Naive B cell (primary cell): ENCODE measurements around the gene GORASP1. TPM values are rescaled to one million over a fixed set of nuclear protein-coding genes. Genes with fewer than 3 reads are reported as not detected.

Experiments
- ATAC-seq, 2 donors: fragments of 150-1000 bp; cut with Tn5 transposase; 2 replicates each; pipeline ENCODE4 v1.10.0; 2021; ENCODE audit warnings: low read depth in 2 of 2, mild to moderate bottlenecking in 2 of 2, moderate library complexity in 2 of 2
- DNase-seq: peaks from one replicate; pipeline ENCODE4 v3.0.0; 2022
- H3K27ac Mint-ChIP-seq, 6 donors: one replicate each; pipeline ENCODE4 v1.8.0; 2020 to 2022; ENCODE audit warnings: mild to moderate bottlenecking in 6 of 6, mixed read lengths in 6 of 6, moderate library complexity in 5 of 6, inconsistent platforms in 2 of 6
- H3K27me3 Mint-ChIP-seq, 3 donors: one replicate each; pipeline ENCODE4 v1.8.0; 2021 to 2022; ENCODE audit warnings: mixed read lengths in 3 of 3, mild to moderate bottlenecking in 1 of 3
- H3K36me3 Mint-ChIP-seq, 2 donors: one replicate each; pipeline ENCODE4 v1.8.0; 2020 to 2022; ENCODE audit warnings: mixed read lengths in 2 of 2, inconsistent platforms in 1 of 2, mild to moderate bottlenecking in 1 of 2
- H3K4me1 Mint-ChIP-seq, 3 donors: one replicate each; pipeline ENCODE4 v1.8.0; 2020 to 2022; ENCODE audit warnings: mixed read lengths in 3 of 3, inconsistent platforms in 1 of 3, mild to moderate bottlenecking in 1 of 3, moderate library complexity in 1 of 3
- H3K4me3 Mint-ChIP-seq, 8 donors: one replicate each; pipeline ENCODE4 v1.8.0; 2020 to 2022; ENCODE audit warnings: mild to moderate bottlenecking in 8 of 8, mixed read lengths in 8 of 8, moderate library complexity in 8 of 8, inconsistent platforms in 2 of 8
- H3K9me3 Mint-ChIP-seq, 7 donors: one replicate each; pipeline ENCODE4 v1.8.0; 2020 to 2022; ENCODE audit warnings: mixed read lengths in 7 of 7, mild to moderate bottlenecking in 5 of 7, inconsistent platforms in 2 of 7, moderate library complexity in 1 of 7
- polyA plus RNA-seq, 6 donors: library from polyadenylated mRNA; unstranded; fragments of 300-500 nt; fragmentation: Illumina TruSeq; gene quantifications; one replicate each; pipeline ENCODE4 v1.2.3, GENCODE V29; 2021; ENCODE audit warnings: low read depth in 6 of 6

GORASP1 gene
- 10 to 100 TPM; 19.7 to 36.7 (median 27.2) TPM for polyA plus RNA-seq

DNA sequence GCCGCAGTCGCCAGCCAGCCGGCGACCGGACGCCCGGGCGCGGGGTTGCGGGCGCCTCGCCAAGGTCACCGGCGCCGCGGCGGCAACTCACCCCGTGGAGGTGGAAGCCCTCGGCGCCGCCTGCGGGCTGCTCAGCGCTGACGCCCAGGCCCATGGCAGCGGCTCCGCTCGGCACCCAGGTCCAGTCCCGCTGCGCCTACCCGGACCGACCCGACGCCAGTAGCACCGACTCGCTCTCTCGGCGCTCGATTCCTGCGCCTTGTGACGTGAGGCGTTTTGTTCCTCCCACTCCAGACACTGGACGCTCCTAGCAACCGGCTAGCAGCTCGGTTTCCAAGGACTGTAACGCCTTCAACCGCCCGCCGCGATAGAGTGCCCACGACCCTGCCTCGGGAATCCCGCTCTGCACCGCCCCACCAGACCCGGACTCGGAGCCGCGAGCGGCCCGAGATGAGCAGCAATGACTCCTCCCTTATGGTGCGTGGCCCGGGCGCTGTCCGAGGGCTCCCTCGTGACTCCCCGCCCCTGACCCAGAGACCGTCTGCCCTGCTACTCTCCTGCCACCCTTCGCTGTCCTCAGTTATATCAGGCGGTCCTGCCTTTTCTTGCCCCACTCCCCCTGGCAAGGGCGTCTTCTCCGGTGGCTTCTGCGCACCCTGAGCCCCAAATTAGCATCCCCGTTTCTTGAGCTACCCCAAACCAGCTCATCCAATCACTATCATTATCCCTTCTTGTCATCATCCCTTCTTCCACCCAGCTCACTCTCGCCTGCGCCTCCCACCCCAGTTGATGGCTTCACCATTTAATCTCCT, at the start of gene GORASP1, which contains the start of gene TTC21A:
TSS of gene GORASP1 (minus strand) at position 240 of the 812 bp plus-strand sequence. CDS start at position 154, 86 bp downstream.
TSS of gene TTC21A (plus strand) at position 293 of the 812 bp plus-strand sequence. CDS start at position 451, 158 bp downstream.
- H3K36me3 Mint-ChIP-seq = peaks cover 9 to 21% of the 10 kb centered on the region in 2 donors
- peak within 1 kb of the TSS; percentile 94 to 99 (median 98) for H3K27ac Mint-ChIP-seq
- peak; percentile 64 for DNase-seq
- ATAC-seq = peak; percentile 39 to 51
- no peaks in the 10 kb centered on the region for H3K9me3 Mint-ChIP-seq
- no peaks in the 10 kb centered on the region for H3K27me3 Mint-ChIP-seq
- peaks cover 55 to 70% (median 67%) of the 10 kb centered on the region in 3 donors for H3K4me1 Mint-ChIP-seq
- peak within 1 kb of the TSS; percentile 93 to 99 (median 98) for H3K4me3 Mint-ChIP-seq

DNA sequence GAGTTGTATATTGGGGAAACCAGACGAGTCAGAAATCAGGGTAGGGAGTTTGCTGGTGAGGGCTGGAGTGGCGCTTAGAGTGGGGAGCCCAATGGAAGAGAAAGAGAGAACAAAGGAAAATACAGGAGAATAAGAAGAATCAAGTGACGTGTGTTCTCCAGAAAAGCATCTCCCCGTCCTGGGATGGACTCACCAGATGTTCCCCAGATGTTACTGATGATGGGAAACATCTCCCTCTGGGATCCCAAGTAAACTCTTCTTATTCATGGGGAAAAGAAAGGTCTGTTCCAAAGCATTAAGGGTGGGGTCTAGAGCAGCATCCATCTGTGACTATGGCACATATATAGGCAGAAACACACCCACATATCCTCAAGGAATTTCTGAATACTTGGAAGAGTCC, 49.0 kb upstream of the GORASP1 start:
- H3K4me3 Mint-ChIP-seq = no peak overlapping the region
- H3K9me3 Mint-ChIP-seq = no peaks in the 10 kb centered on the region
- no peaks in the 10 kb centered on the region for H3K27me3 Mint-ChIP-seq
- H3K27ac Mint-ChIP-seq = peak overlapping the region in 4 of 6 donors; percentile 32 to 82 (median 56)
- H3K36me3 Mint-ChIP-seq = no peaks in the 10 kb centered on the region
- no peak for DNase-seq
- no peak for ATAC-seq
- peaks cover 14 to 21% (median 21%) of the 10 kb centered on the region in 3 donors for H3K4me1 Mint-ChIP-seq

DNA sequence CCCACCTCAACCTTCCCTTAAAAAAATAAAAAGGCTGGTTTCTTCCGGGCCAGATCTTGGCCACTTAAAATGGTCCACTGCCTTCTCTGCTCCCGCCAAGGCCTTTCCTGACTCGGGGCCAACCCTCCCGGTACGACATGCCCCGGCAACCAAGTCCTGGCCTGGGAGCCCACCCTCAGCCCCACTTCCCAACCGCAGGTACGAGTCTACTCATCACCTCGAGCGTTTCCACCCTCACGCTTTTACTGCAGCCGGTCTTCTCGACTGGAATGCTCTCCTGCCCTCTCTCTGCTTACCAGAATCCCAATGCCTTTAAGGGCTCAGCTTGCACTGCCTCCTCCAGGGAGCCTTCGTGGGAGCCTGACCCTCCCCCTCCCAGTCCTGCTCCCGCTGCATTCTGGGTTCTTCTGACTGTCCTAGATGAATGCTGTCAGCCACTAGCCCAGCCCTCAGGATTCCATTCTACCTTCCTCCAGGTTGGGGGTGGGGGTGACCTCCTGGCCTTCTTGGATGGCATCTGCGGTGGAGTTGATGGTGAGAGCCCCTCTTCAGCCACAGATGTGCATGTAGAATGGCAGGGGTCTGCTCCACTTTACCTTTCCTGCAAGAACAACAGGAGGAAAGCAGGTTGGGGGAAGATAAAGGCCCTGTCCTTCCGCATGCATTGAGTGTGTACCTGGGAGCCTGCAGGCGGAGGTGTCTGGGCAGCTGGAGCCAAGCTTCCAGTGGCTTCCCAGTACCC, 47.0 kb upstream of the GORASP1 start:
- no peaks in the 10 kb centered on the region for H3K36me3 Mint-ChIP-seq
- peak overlapping the region; percentile 94 to 99 (median 98) for H3K27ac Mint-ChIP-seq
- H3K4me3 Mint-ChIP-seq = peak overlapping the region; percentile 72 to 96 (median 84)
- DNase-seq (no peak), ATAC-seq (no peak)
- H3K9me3 Mint-ChIP-seq = no peaks in the 10 kb centered on the region
- no peaks in the 10 kb centered on the region for H3K27me3 Mint-ChIP-seq
- H3K4me1 Mint-ChIP-seq = peaks cover 34 to 41% (median 40%) of the 10 kb centered on the region in 3 donors

DNA sequence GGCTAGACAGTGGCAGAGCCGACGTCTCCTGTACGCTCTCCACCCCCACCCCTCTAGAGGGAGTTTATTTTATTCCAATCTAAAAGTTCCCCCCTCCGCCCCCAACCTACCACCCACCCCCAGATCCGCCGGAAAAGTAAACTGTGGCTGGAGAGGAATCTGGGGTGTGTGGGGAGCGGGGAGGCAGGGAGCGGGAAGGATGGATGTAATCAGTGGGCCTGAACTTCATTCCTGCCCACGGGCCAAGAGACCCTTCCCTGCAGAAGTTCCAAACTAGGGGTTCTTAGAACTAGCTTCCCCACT, 46.5 kb upstream of the GORASP1 start:
- no peak for ATAC-seq
- no peaks in the 10 kb centered on the region for H3K27me3 Mint-ChIP-seq
- peak overlapping the region; percentile 84 to 99 (median 96) for H3K27ac Mint-ChIP-seq
- DNase-seq = no peak
- peak overlapping the region; percentile 72 to 96 (median 84) for H3K4me3 Mint-ChIP-seq
- peaks cover 39 to 46% (median 46%) of the 10 kb centered on the region in 3 donors for H3K4me1 Mint-ChIP-seq
- no peaks in the 10 kb centered on the region for H3K36me3 Mint-ChIP-seq
- H3K9me3 Mint-ChIP-seq = no peaks in the 10 kb centered on the region

DNA sequence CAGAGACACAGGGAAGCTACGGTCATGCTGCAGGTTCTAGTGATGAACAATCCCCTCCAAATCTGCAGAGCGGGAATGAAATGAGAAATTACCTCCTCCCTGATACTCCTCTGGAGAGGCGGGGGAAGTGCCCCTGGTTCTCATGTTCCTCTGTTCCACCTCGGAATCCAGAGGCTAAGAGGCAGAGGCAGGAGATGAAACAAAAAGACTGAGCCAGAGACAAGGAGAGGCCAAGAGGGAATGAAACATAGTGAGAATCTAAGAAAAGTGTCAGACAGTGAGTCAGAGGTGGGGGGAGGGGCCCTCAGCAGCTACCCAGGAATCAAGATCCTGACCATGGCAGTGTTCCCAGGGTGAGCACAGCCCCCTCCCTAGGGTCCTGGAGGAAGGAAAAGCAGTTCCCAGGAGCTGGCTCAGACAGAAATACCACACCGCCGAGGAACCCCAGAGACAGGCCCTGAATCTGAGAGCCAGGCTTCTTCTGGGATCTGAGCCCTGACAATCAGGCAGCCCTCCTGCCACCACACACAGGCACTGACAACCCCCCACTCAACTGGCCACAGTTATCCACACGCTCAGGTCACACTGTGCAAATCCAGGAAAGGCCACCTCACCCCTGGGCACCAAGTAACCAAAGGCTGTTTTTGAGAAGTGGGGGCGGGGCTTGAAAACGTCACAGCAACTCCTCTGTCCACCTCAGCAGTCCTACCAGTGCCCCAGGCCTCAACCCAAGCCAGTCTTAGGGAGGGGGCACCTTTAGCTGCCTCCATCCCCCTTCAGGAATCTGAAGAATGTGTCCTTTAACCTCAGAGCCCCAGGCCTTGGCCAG, 43.6 kb upstream of the GORASP1 start:
- Mint-ChIP-seq H3K4me3 (peak overlapping the region; percentile 91 to 100 (median 98)), H3K27ac (peak overlapping the region; percentile 98 to 100 (median 100)), H3K4me1 (peaks cover 68 to 75% (median 71%) of the 10 kb centered on the region in 3 donors), H3K9me3 (no peaks in the 10 kb centered on the region), H3K36me3 (peaks cover 0 to under 1% of the 10 kb centered on the region in 2 donors), H3K27me3 (no peaks in the 10 kb centered on the region)
- DNase-seq (no peak), ATAC-seq (no peak)

DNA sequence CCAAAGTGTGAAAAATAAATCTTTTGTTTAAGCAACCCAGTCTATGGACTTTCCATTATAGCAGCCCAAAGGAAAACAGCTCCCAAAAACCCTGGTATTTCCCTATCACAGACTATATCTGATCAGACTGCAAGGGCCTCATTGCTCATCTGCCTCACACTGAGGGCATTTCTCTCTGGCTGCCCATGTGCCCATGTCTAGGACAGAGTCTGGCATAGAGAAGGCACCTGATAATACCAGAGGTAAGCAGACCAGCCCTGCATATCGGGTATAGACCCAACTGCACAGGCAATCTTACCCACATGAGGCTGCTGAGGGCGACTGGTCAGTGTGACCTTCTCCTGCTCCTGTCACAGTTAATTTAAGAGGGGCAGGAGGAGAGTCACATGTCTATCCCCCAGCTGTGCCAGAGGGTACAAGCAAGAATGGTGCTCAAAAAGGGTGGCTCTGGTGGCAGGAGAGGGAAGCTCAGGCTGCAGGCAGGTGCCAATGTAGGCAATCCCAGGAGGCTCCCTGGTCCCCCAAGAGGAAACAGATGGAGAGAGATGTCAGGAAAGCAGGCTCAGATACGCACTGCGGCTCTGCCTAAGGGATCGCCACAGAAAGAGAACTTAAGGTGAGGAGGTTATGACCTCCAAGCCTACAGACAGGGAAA, 42.8 kb upstream of the GORASP1 start:
- Mint-ChIP-seq H3K4me1 (peaks cover 72 to 76% (median 76%) of the 10 kb centered on the region in 3 donors), H3K27me3 (no peaks in the 10 kb centered on the region), H3K4me3 (peak overlapping the region; percentile 91 to 100 (median 98)), H3K36me3 (peaks cover 0 to 5% of the 10 kb centered on the region in 2 donors), H3K27ac (peak overlapping the region; percentile 74 to 100 (median 98)), H3K9me3 (no peaks in the 10 kb centered on the region)
- ATAC-seq (no peak), DNase-seq (no peak)

DNA sequence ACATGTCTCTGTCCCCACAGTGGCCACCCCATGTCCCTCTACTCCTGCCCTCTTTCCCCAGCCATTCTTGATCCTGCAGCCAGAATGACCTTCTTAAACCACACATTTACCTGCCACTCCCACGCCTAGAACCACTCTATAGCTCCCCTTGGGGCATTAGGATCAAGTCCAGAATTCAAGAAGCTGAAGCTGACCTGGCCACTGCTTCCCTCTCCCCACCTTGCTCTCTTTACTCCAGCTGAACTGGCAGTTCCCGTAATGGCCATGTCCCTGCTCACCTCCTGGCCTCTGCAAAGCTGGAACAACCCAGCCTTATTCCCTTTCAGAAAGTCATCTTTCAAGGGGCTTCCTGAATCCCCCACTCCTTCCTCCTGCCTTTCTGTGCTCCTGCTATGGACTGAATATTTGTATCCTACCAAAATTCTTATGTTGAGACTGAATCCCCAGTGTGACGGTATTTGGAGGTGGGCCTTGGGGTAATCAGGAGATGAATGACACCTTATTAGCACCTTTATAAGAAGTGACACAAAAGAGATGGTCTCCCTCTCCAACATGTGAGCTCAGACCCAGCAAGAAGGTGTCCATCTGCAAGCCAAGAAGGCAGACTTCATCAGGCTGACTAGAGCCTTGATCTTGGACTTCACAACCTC, 42.2 kb upstream of the GORASP1 start:
- Mint-ChIP-seq H3K27me3 (no peaks in the 10 kb centered on the region), H3K4me3 (peak overlapping the region; percentile 7 to 100 (median 96)), H3K36me3 (peaks cover 4 to 6% of the 10 kb centered on the region in 2 donors), H3K9me3 (peaks cover 0 to under 1% (median 0%) of the 10 kb centered on the region in 7 donors), H3K27ac (peak overlapping the region; percentile 96 to 100 (median 98)), H3K4me1 (peaks cover 74 to 78% (median 75%) of the 10 kb centered on the region in 3 donors)
- DNase-seq = no peak
- no peak for ATAC-seq

DNA sequence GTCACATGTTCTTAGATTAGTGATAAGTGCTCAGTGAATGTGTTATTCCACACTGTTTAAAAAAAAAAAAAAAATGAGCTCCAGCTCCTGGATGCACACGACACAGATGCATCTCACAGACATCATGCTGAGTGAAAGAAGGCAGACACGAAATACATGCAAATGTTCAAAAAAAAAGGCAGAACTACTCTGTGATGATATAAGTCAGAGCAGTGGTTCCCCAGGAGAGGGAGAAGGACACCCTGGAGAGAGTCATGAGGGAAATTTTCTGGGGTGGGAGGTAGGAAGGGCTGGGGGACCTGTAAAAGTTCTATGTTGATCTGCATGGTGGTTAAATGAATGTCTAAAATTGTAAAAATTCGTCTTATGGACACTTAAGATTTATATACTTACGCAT, 41.6 kb upstream of the GORASP1 start:
- H3K4me3 Mint-ChIP-seq = peak overlapping the region; percentile 80 to 99 (median 89)
- H3K27ac Mint-ChIP-seq = peak overlapping the region; percentile 94 to 100 (median 98)
- ATAC-seq = peak in 1 of 2 donors; percentile 16
- peaks cover 73 to 80% (median 76%) of the 10 kb centered on the region in 3 donors for H3K4me1 Mint-ChIP-seq
- H3K36me3 Mint-ChIP-seq = peaks cover 8 to 9% of the 10 kb centered on the region in 2 donors
- DNase-seq = peak; percentile 56
- no peaks in the 10 kb centered on the region for H3K27me3 Mint-ChIP-seq
- peaks cover 0 to 2% (median 0%) of the 10 kb centered on the region in 7 donors for H3K9me3 Mint-ChIP-seq

DNA sequence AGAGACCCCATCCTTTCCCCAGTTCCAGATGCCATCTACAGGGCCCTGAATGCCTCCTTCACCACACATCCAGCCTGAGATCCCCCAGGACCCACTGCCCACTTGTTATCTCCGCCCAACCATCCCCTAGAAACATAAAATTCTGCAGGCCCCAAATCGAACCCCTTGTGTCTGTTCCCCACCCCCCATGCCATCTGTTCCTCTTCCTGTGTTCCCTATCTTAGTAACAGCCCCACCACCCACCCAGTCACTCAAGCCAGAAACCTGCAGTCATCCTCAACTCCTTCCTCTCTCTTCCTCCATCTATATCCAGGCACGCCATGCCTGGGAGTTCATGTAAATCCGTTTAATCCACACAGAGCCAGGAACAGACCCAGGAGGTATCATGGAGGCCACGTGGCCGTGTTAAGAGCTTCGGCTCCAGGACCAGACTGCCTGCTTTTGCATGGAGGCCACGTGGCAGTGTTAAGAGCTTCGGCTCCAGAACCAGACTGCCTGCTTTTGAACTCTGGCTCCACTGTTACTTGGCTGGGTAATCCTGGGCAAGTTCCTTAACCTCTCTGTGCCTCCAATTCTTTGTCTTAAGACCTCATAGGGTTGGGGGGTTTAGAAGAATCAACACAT, 41.1 kb upstream of the GORASP1 start:
- Mint-ChIP-seq H3K27ac (peak overlapping the region; percentile 96 to 100 (median 98)), H3K36me3 (peaks cover 8 to 9% of the 10 kb centered on the region in 2 donors), H3K4me3 (peak overlapping the region; percentile 80 to 99 (median 89)), H3K9me3 (peaks cover 0 to 2% (median 0%) of the 10 kb centered on the region in 7 donors), H3K4me1 (peaks cover 73 to 85% (median 77%) of the 10 kb centered on the region in 3 donors), H3K27me3 (no peaks in the 10 kb centered on the region)
- ATAC-seq (no peak), DNase-seq (no peak)

DNA sequence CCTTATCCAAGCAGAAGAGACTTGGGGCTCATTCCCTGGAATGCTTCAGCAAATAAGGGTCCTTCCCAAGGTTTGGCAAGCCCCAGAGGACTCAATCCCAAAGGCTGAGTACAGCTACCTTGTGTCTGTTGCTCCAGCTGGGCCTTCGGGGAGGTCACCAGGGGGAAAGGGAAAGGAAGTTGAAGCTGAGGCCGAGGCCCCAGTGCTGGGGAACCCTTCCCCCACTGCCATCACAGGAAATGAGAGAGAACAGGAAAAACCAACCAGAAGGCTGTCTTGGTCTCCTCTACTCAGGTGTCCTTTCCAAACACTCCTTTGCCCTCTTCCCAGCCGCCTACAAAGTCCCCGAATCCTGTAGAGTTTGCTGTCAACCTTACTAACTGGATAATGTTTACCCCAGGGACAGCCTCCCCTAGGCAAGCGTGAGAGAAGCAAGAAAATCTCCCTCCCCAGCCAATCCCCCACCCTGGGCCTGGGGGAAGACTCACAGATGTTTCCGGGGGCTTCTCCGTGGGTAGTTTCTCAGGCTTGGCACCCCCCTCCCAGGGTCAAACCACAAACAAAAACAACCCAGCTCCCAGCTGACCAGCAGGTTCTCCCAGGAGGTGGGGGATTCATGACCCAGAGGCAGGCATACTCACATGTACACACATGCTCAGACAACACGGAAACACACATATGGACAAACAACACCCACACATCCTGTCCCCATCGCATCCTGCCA, 40.4 kb upstream of the GORASP1 start:
- peak overlapping the region; percentile 80 to 99 (median 89) for H3K4me3 Mint-ChIP-seq
- peaks cover 0 to 2% (median 0%) of the 10 kb centered on the region in 7 donors for H3K9me3 Mint-ChIP-seq
- peaks cover 77 to 88% (median 79%) of the 10 kb centered on the region in 3 donors for H3K4me1 Mint-ChIP-seq
- peaks cover 8 to 9% of the 10 kb centered on the region in 2 donors for H3K36me3 Mint-ChIP-seq
- peak overlapping the region; percentile 96 to 100 (median 98) for H3K27ac Mint-ChIP-seq
- peak; percentile 61 for DNase-seq
- H3K27me3 Mint-ChIP-seq = no peaks in the 10 kb centered on the region
- peak; percentile 16 to 21 for ATAC-seq
